GM18909 (cell line): ENCODE results near the gene TMEM95.
"Not testable (repeated sequence)": the region's sequence is repeated elsewhere in the genome, so short reads cannot be mapped to it uniquely, and the experiment has no call there.

Experiments
- ATAC-seq: cut with Tn5 transposase; IDR thresholded peaks from one replicate; pipeline ENCODE4 v1.9.1; 2021; ENCODE audit warnings: mild to moderate bottlenecking; ENCODE audit not compliant: unreplicated experiment, poor library complexity

The TMEM95 gene

GRCh38 chr17:7341842-7342241, 13.1 kb upstream of the TMEM95 start:
- ATAC-seq: no peak

- ATAC-seq: no peak
Measured at GRCh38 chr17:7343250-7343649, 11.7 kb upstream of the TMEM95 start.

- ATAC-seq: no peak
Measured at GRCh38 chr17:7346761-7347614, 8.0 kb upstream of the TMEM95 start.

DNA sequence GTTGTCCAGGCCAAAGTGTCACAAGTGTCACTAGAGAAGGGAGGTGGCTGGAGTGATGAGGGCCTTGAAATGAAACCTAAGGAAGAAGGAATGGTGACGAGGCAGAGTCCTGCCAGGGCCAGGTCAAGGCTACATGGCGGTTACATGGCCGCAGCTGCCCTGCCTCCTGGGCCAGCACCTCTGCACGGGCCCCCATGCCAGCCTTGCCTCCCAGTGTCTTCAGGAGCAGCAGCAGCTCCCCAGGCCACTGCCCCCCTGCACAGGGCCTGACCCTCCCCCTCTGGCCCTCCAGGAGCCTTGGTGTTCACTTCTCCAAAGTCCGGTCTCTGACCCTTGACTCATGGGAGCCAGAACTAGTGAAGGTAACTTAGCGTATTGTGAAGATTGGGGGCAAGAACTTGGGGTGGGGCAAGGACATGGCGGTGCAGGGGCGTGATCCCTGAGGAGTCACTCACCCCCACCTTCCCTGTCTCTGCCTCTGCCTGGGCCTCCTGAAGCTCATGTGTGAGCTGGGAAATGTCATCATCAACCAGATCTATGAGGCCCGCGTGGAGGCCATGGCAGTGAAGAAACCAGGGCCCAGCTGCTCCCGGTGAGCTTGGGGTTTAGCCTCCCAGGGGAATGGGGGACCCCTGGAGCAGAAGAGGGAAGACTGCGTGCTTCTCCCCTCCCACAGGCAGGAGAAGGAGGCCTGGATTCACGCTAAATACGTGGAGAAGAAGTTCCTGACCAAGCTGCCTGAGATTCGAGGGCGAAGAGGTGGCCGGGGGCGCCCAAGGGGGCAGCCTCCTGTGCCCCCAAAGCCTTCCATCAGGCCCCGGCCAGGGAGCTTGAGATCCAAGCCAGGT, 7.1 kb upstream of the TMEM95 start:
- no peak for ATAC-seq

DNA sequence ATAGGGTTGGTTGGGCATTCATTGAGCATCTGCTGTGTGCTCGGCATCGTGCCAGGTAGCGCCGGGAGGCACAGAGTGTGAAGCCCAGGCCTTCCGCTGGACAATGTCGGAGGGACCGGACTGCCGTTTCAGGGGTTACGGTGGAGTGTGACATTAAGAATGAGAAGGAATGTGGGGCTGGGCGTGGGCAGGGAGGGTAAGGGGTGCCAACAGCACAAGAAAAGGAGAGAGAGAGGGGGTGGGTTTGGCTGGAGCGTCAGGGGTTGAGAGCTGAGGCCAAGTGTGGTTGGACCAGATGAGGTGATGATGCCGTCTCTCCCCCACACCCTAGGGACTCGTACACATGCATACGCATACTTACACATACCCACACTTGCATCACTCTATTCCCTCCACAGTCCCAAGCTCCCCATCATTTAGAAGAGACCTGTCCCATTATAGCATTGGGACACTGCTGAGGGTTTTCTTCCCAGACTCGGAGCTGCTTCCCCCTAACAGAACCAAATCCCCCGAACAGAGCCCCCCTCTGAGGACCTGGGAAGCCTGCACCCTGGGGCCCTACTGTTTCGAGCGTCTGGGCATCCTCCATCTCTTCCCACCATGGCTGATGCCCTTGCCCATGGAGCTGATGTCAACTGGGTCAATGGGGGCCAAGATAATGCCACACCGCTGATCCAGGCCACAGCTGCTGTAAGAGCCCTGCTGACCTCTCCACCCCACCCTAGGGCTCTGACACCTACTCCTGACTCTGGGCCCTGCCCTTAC, 6.3 kb upstream of the TMEM95 start:
- no peak for ATAC-seq

DNA sequence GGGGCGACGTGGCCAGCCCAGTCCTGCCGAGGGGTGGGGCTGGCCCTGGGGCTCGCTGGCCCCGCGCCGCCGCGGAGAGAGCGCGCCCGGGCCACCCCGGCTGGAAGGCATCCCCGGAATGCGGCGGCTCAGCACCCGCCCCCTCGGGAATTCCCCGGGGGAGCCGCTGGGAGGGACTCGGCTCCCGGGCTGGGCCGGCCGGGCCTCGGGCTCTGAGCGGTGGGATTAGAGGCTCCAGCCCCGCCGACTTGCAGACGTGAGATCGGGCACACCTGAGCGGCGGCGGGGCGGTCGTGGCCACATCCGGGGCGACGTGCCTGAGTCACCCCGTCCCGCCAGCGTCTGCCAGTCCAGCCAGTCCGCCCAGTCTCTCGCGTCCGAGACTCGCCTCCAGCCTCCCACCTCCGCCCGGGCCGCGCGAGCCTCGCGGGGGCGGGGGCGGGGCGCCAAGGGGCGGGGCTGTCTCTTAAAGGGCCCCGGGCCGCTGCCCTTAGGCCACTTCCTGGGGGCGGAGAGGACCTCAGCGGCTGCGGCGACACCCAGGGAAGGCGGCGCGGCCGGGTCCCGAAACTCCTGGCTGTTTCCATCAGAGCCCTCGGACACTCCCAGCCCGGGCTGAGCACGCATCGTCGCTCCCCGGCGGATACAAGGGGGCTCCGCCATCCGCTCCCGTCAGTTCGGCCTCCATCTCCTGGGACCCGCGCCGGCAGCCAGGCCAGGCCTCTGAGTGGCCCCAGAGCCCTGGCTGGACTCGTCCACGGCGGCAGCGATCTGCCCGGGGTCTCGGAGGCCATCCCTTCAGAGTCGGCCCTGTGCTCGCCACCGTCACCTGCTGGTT, 3.1 kb upstream of the TMEM95 start, which contains the start of gene KCTD11:
TSS of gene KCTD11 (plus strand) at position 498 of the 838 bp plus-strand sequence.
- ATAC-seq: peak; percentile 62

- ATAC-seq: no peak
Measured at GRCh38 chr17:7352503-7352889, 2.5 kb upstream of the TMEM95 start.

DNA sequence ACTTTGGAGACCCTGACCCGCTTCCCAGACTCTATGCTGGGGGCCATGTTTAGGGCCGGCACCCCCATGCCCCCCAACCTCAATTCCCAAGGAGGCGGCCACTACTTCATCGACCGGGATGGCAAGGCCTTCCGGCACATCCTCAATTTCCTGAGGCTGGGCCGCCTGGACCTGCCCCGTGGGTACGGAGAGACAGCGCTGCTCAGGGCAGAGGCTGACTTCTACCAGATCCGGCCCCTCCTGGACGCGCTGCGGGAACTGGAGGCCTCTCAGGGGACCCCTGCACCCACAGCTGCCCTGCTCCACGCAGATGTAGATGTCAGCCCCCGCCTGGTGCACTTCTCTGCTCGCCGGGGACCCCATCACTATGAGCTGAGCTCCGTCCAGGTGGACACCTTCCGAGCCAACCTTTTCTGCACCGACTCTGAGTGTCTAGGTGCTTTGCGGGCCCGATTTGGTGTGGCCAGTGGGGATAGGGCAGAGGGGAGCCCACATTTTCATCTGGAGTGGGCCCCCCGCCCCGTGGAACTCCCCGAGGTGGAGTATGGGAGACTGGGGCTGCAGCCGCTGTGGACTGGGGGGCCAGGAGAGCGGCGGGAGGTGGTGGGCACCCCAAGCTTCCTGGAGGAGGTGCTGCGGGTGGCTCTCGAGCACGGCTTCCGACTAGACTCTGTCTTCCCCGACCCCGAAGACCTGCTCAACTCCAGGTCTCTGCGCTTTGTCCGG, 1.9 kb upstream of the TMEM95 start:
- no peak for ATAC-seq

GRCh38 chr17:7354262-7354843, 603 bp upstream of the TMEM95 start:
- no peak for ATAC-seq

DNA sequence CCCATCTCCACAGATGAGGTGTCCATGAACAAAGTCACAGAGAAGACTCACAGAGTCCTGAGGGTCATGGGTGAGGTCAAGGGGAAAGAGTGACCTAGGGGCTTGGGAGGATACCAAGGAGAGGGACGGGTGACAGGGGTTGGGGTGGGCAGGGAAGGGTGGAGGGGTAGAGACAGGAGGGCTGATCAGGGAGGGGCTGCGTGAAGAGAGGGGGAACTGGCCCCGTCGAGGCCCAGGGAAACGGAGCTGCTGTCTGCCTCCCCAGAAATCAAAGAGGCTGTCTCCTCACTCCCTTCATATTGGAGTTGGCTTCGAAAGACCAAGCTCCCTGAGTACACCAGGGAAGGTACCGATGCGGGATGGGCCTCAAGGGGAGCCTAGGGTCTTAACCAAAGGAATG, 617 bp downstream of the TMEM95 start:
- no peak for ATAC-seq

DNA sequence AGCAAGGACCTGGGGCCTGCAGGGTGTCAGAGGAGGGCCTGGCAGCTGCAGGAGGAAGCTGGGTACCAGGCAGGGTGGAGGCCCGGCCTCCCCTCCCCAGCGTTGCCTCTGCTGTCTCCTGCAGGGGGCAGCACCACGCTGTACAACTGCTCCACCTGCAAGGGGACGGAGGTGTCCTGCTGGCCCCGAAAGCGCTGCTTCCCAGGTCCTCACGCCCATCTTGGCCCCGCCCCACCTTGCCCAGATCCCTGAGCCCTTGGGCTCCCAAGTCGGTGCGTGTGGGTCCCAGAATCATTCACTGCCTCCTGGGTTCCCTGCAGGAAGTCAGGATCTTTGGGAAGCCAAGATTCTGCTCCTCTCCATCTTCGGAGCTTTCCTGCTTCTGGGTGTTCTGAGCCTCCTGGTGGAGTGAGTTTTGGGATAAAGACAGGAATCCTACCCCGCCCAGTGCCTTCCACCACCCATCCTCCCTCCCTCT, 1.2 kb downstream of the TMEM95 start:
- ATAC-seq: no peak

- no peak for ATAC-seq
Measured at GRCh38 chr17:7356756-7357155, 1.8 kb downstream of the TMEM95 start.

- no peak for ATAC-seq
Measured at GRCh38 chr17:7357381-7357780, 2.4 kb downstream of the TMEM95 start.

GRCh38 chr17:7361906-7362305, 7.0 kb downstream of the TMEM95 start:
- ATAC-seq: no peak

- ATAC-seq: no peak
Measured at GRCh38 chr17:7363311-7363710, 8.4 kb downstream of the TMEM95 start.

DNA sequence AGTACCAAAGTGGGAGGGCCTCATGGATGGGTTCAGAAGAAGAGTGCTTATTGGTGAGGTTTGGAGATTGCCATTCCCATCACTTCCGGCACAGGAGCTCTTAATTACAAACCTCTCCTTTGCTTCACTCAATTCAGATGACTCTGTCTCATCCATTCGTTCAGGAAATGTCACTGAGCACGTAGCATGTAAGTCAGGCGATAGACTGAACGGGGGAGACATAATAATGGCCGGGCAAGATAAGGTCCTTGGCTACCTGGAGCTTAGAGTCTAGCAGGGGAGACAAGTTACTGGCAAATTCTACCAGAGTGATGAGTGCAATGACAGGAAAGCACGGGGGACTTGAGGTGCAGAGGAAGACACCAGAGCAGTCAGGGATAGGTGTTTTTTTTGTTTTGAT, 11.0 kb downstream of the TMEM95 start:
- not testable (repeated sequence) for ATAC-seq

GRCh38 chr17:7367083-7367482, 12.1 kb downstream of the TMEM95 start:
- no peak for ATAC-seq

- no peak for ATAC-seq
Measured at GRCh38 chr17:7367918-7368598, 13.1 kb downstream of the TMEM95 start.
